Glomerular visceral epithelial cell (primary cell): ENCODE results near the gene ARHGAP21.
"Not testable (repeated sequence)": the region's sequence is repeated elsewhere in the genome, so short reads cannot be mapped to it uniquely, and the experiment has no call there.

Experiments used
- DNase-seq: peaks from one replicate; pipeline ENCODE4 v3.0.0-alpha.2; 2016; ENCODE audit errors: extremely low spot score

The ARHGAP21 gene

DNA sequence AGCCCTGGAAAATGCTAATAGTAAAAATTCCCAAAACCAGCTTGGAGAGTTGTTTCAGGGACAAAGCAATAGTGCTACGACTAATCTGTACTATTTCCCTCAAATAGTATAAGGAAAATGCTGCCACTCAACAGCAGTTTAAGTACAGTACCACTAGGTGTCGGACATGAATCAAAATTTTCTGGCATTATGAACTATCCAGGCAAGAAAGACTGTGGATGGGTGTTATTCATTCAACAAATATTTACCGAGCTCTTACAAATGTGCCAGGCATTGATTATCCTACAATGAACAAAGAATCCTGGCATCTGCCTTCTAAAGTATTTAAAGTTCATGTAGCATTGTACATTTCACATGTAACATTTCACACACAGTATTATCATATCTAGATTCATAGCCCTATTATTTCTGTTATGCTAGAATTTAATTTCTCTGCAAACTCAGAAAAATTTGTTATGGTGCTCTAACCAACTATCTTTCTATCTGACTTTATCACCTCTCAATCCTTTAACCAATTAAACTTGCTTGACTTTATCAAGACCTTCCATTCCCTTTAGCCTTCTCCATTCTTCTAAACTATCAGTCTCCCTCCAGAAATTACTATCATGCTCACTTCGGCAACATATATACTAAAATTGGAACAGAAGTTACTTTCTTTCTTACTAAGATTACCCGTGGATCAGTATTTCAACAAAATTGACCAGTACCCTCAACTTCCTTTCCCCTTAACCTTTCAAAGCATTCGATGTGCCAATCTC, 80.6 kb downstream of the ARHGAP21 start:
- peak; percentile 64 for DNase-seq

DNA sequence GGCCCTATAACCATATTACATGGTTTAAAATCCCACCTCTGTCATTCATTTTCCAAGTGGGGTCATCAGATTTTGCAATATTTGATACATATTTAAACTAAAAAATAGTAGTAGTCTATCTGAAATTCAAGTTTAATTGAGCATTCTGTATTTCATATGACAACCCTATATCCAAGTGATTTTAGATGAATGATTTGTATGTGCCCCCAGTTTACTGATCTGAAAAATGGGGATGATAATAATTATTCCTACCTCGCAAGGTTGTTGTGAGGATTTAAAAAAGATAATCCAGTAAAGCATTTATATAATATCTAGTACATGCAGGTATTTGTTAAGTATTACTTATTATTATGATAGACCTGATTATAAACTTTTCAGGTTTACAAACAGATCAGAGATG, 84.6 kb downstream of the ARHGAP21 start:
- DNase-seq = no peak

DNA sequence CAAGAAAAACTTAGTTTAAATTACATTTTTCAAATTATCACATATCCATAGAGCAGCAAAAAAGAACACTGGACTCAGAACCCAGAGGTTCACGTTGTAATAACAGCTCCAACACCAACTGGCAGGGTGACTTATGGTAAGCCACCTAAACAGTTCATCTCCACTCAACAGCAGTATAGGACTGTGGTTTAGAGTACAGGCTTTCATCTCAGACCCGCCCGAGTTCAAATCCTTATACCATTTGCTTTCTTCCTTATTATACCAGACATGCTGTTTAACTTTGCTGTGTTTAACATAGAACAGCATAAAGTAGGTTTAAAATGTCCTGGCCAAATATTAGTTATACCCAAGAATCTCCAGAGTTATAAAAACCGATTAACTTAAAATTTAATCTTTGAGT, 97.9 kb downstream of the ARHGAP21 start:
- no peak for DNase-seq

DNA sequence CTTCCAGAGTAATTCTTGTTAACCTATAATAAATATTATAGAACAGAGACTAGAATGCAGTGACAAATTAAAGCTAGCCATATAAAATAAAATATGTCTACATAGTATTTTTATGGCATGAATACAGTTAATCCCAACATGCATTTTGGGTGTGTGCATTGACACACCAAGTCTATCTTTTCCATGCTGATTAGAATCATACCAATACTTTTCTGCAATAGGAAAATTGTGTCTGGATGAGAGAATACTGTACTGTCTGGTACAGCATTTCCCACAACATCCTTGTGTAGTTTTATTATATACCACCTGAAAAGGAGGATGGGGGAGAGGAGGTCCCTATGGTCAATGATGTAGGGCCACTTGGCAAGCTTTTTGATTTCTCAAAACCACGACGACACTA, 100.3 kb downstream of the ARHGAP21 start:
- no peak for DNase-seq

DNA sequence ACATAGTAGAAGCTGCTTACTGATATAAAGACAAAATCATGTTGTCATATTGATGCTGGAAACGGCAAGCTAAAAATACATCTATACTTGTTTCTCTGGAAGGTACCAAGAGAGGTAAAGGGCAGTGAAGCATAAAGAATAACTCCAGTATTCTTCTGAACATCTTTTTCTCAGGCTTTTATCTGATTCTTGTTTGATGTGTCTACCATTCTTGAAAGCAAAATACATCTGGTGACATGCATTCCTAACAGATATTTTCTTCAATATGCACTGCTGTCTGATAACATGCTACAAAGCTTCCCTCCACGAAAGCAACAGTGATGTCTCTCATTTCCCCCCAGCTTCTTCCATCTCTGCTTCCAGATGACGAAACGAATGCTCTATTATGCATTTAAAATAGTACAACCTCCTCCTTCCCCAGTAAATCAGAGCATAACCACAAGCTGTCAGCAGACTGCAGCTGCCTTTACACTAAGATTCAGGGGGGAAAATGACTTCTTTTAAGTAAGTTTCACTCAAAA, 100.8 kb downstream of the ARHGAP21 start:
- no peak for DNase-seq

DNA sequence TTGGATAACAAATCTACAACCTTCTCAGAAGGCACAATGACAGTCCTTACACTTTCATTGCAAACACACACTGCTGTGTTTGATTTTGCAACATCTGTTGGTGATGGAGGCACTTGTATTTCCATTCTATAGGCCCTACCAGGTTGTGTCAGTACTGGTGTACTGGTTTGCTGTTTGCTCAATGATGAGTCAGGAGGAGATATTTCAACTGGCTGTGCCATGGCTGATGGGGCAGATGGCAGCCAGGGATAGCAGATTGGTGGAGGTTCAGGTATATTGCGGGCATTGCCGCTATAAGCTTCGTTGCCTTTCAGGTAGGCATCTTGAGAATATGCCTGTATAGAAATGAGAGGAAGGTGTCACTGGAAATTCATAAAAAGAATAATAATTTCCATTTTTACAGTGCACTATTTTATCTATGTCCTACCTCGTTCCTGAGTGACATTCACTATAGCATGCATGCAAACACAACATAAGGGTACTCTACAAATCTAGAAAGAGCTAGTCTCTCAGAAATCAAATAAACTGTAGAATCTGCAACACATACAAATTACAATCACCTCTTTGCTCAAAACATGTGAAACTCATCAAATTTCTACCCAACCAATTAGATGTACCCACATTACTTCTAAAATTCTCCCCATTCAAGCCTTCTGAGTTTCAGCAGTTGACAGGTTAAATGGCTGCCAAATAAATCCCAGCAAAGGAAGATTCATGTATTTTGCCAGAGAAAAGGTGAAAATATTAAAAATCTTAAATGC, 102.5 kb downstream of the ARHGAP21 start:
- DNase-seq = not testable (repeated sequence)

DNA sequence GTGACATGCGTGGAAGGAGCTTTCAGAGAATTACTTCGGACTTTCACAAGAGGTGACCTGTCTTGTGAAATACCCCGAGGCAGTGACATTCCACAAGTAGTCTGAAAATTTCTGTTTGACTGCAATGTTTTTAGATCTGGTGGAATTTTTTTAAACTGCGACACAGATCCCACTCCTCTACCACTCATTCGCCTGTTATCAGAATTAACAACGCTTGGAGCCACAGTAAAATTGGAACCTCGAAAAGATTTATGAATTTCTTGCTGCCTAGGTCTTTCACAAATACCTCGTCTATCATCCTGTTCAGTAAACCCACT, 103.7 kb downstream of the ARHGAP21 start:
- DNase-seq = not testable (repeated sequence)

DNA sequence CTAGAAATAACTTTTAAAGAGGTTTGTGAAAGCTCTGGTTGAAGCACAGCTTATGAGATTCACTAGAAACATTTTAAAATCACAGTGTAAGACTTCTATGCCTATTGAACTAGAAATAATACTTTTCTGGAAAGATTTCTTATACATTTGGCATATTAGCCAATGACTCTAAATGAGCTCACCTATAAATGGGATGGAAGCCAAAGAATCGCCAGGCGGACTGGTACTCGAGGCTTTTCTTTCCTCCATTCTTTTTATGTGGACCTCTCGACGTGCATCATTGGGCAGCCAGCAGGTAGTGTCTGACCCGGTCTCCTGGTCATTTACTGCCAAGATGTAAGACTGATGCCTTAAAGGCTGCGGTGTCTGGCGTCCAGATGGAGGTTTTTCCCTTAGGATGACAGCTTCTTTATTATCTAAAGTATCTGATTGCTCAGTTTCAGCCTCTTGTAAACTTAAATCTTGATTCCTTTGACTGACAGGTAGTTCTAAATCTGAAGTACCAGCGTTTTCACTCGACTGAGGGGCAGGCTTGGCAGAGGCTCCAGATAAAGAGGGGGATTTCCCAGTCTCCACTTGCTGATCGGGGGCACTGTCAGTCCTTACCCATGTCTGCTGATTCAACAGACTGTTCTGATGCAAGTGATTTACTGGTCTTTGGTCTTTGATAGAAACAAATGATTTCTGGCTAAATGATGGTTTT, 104.2 kb downstream of the ARHGAP21 start:
- DNase-seq = not testable (repeated sequence)

DNA sequence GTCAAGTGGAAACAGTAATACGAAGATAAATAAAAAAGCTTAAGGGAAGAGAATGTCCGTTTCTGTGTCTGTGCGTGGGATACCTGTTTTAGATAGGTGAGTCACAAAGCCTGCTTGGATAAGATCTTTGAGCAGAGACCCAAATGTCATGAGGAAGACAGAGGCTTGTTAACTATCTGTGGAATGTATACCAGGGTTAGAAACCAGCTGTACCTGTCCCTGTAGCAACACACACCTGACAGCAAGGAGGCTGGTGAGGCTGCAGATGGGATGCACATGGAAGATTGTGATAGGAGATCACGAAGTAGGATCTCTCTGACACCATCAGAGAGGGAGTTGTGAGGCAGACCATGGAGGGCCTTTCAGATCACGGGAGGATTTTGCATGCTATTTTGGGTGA, 105.3 kb downstream of the ARHGAP21 start:
- no peak for DNase-seq

DNA sequence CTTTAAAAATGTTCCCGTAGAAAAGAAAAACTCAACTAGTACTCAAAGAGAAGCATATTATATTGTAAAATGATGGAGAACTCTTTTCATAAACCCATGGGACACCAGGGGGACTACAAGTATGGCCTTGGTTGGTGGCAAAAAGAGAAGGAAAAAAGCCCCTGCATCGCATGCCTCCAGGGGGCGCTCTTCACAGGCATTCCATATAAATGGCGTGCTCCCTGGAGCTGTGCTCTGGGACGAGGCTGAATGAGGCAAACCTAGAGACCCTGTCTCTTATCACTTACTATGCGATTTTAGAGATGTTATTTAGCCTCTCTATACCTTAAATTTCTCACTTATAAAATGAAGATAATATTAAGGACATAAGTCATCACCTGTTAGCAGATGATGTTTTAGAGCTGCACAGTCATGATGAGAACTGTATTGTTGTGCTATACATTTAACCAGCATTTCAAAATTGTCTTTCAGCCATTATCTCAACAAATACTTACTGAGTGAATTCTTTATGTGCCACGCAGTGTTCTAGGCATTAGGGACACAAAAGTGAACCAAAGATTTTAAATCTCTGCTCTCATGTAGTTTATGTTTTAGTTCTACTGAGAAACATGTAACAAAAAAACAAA, 105.8 kb downstream of the ARHGAP21 start:
- peak; percentile 34 for DNase-seq

DNA sequence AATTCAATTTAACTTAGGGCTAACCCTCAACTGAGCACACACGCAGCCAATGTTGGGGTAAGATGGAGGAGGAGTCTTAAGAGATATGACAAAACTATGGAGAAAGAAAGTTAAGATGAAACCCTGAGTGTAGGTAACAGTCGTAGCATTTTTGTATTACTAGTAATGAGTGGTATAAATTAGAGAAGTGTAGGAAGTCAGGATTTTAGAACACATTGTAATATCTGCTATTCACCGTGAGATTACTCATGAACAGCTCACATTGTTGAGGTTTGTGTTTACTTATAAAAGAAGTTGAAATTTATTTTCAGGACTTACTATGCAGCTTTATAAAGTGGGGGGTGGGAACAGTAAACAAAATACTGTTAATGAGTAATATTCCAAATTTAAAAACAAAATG, 107.2 kb downstream of the ARHGAP21 start:
- no peak for DNase-seq

DNA sequence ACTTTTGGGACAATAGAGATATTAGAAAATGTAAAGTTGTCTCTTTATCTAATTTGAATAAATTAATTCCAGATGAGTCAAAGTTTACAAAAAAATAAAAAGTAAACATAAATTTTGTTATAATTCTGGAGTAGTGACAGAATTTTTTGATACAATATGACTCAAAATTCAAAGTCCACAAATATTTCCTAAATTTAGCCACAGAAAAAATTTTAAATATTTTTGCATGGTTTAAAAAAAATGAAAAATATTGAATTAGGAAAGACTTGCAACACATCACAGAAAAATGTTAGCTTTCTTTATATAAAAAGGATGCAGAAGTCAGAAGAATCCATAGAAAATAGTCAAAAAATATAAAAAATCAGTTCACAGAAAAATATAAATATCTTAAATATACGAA, 117.7 kb downstream of the ARHGAP21 start:
- no peak for DNase-seq

DNA sequence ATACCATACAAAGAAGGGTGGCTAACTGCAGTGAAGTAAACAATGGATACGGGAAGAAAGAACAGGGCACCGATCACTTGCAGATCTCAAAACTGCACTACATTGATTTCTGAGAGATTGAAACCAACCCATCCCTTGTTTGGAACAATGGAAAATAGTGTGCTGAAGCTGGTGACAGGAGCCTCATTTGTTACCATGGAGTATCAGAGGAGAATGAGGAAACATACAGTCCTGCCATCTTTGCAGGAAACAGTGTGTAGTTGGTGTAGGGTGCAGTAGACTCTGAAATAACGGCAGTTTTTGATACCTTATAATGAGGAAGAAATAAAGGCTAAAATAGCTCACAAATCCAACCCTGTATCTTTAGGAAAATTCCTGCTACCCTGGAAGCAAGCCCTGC, 118.5 kb downstream of the ARHGAP21 start:
- no peak for DNase-seq

DNA sequence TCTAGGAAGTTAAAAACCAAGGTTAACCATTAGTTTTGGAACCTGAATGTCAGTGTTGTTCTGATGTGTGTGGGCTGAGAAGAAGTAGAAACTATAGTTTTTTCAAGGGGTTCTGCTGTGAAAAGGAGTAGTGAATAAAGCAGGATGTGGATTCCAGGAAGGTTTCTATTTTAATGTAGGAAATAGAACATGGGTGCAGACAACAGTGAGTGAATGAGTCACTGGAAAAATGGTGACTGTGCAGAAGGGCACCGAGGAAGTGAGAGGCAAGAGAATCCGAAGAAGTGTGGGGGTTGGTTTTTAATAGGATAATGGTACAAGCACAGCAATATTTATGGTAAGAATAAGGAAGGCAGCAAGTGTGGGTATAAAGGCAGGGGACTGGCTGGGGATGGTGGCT, 120.4 kb downstream of the ARHGAP21 start:
- peak; percentile 20 for DNase-seq

DNA sequence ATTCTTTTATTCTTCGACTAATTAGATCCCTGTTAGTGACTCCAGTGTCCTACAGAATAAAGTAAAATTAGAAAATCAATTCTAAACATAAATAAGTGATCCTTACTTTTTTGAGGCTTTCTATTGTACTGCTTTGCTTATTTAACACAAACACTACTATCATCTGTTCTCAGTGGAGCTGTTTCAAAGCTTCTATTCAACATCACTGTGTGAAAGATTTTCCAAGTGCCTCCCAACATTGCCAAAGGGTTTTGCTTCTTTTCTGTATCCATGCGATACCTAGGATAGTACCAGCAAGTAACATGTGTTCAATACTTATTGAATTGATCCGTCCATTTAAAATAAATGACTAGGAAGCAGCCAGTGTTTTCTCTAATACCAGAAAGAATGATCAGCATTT, 125.7 kb downstream of the ARHGAP21 start:
- DNase-seq = no peak

DNA sequence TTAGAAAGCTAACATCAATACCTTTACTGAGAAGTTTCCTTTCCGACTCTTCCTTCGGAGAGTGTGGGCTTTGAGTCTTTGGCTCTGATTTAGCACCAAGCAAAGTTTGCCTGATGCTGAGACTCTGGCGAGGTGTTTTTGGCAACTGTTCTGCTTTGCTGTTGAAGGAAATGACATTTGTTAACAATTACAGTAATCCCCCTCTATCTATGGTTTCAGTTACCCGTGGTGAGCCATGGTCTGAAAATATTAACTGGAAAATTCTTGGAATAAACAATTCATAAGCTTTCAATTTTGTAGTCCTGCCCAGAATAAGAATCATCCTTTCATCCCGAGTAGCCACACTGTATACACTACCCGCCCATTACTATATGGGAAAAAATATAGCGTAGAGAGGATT, 126.3 kb downstream of the ARHGAP21 start:
- DNase-seq = no peak

DNA sequence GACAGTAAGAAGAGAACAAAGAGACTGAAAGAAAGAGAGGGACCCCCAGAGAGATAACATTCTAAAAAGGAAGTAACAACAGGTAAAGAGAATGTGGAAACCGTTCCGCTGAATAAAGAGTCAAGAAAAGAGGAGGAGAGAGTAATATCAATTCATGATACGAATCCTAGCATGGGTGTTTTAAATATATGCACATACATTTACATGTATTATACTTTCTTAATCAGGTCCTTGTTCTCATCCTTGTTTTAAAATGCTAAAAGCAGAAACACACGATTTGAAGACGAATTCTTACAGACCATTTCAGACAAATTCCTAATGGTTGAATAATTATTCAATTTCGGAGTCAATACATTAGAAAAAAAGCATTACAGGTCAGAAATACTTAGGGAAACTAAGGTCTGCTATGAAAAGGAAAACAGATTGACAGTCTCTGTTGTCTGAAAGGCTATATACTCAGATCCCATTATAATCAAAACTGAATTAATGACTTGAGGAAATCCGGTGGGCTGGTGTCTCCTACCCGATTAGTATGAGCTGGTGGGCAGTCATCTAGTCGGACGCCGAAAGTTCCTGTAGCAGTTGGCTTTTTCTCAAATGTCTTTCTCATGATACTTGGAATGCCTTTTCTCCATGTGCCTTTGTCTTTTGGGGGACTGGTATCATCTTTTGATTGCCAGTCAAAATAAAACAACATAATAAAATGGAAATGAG, 127.3 kb downstream of the ARHGAP21 start:
- DNase-seq = no peak

DNA sequence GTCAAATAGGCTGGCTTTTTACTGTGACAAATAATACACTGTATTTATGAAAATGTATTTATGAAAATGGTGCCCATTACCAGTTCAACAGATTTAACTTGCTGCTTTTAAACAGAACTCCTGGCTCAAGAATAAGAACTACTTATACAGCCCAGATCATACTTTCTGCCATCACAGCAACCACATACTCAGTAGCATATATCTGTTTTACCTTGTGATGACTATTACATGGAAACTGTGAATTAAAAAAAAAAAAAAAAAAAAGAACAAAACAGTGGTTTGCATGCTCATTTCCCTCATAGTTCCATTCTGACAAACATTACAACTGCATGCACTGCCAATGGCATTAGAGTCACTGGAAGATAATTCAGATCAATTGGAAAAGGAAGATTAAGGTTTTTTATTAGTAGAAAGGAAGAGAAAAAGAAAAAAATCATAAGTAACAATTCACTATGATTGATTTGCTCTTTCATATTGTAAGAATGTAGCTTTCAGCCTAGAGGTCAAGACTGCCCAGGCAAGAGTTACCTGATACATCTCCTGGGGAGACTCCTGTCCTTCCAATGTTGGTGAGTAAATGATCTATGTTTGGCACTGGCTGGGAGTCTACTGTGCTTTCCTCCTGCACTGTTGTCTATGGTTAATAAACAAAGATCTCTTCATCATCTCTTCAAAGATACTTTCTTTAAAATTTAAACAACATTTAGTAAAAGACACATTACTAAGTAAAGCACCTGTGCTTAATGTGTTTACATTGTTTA, 132.8 kb downstream of the ARHGAP21 start:
- DNase-seq = no peak

DNA sequence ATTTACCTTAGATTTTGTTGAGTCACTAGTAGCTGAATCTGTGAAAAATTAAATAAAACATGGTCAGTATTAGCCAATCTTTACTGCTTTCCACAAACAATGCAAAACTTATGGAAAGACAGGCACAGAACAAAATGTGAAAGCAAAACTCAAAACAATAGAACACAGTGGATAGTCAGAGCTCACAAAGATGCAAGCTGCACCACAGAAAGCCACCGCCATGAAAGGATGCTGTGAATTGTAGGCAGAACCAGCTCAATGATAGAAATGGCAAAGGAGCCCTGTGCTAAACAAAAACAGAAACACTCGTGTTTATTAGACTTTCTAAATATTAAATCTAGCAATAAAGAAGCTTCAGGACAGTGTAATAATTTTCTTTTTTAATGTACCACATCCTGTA, 134.4 kb downstream of the ARHGAP21 start:
- DNase-seq = no peak

DNA sequence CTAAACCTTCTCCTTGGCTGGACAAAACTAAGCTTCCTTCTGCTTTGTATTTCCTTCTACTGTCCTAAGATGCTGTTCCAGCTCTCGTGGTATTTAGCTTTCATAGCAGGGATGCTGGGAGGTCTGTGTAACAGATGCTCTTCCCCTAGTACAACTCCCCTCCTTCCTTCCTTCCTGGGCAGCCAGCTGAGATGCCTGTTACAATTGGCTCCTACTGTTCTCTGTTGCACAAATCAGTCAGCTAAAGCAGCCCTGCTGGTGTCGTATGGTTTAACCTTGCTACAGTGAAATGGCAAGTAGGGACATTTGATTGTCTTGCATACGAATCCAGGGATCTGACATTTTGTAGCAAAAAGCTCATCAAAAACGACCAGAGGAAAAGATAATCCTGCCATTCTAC, 143.8 kb downstream of the ARHGAP21 start:
- no peak for DNase-seq

DNA sequence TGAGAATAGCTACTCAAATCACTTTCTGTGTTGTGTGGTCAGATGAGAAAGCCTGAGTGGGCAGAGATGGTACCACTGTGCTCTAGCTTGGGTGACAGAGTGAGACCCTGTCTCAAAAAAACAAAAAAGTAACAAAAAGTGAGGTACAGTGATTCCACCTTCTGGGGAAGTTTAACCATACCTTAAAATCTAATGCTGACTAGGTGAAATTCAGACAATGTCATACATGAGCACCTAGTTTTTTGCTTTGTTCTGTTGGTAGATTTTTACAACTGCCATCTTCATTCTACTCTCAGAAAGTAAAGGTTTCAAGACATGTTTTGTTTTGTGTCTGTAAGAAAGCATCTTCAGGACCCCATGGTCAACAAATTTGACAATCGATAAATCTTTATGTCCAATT, 144.2 kb downstream of the ARHGAP21 start:
- DNase-seq = no peak
